A549 (cell line): ENCODE results near the gene KCTD15.

Experiments
- BCL3 ChIP-seq: fragments of >200 bp; sonication (Bioruptor Twin); formaldehyde crosslinking; IDR thresholded peaks from 3 replicates; pipeline ENCODE4 v1.6.1; 2016
- CBX2 ChIP-seq: fragments of 200-600 bp; sonication (generic); IDR thresholded peaks from 2 replicates; pipeline ENCODE4 v1.6.1; 2016; ENCODE audit warnings: low read depth, mild to moderate bottlenecking, borderline replicate concordance
- CEBPB ChIP-seq, 2 experiments: fragments of >200 bp in 1 of 2; sonication (Bioruptor Twin) in 1 of 2; formaldehyde crosslinking in 1 of 2; IDR thresholded peaks; 2 replicates each; pipeline ENCODE4 v1.6.1; 2012 to 2016
- EP300 ChIP-seq, 2 experiments: fragments of >200 bp; sonication (Bioruptor Twin); formaldehyde crosslinking; IDR thresholded peaks; 2 replicates in 1 of 2; 3 replicates in 1 of 2; pipeline ENCODE4 v1.6.1; 2016 to 2017
- HDAC2 ChIP-seq: fragments of 200-600 bp; sonication (generic); IDR thresholded peaks from 2 replicates; pipeline ENCODE4 v1.6.1; 2016
- KDM1A ChIP-seq: fragments of 200-600 bp; sonication (generic); IDR thresholded peaks from 2 replicates; pipeline ENCODE4 v1.6.1; 2016; ENCODE audit warnings: low read depth, mild to moderate bottlenecking
- MAZ ChIP-seq: fragments of 150-350 bp; IDR thresholded peaks from 2 replicates; pipeline ENCODE4 v1.6.1; 2014; ENCODE audit warnings: antibody characterized with exemption, low read depth, low read length, borderline replicate concordance
- NR3C1 ChIP-seq: fragments of >200 bp; sonication (Bioruptor Twin); formaldehyde crosslinking; IDR thresholded peaks from 3 replicates; pipeline ENCODE4 v1.6.1; 2017
- POLR2A ChIP-seq: IDR thresholded peaks from 2 replicates; pipeline ENCODE4 v1.6.1; 2012; ENCODE audit warnings: mild to moderate bottlenecking, low read length
- RAD21 ChIP-seq, 2 experiments: fragments of >200 bp in 1 of 2; sonication (Bioruptor Twin) in 1 of 2; formaldehyde crosslinking in 1 of 2; IDR thresholded peaks in 1 of 2; conservative IDR thresholded peaks in 1 of 2; 2 replicates in 1 of 2; 3 replicates in 1 of 2; pipeline ENCODE4 v1.6.1; 2012 to 2018; ENCODE audit warnings: inconsistent platforms in 1 of 2
- USF2 ChIP-seq: fragments of 450-650 bp; IDR thresholded peaks from 2 replicates; pipeline ENCODE4 v1.6.1; 2014; ENCODE audit warnings: antibody characterized with exemption
- TF ChIP-seq, protein P1 (sequence below): fragments of >200 bp; sonication (Bioruptor Twin); formaldehyde crosslinking; IDR thresholded peaks from 3 replicates; pipeline ENCODE4 v1.5.1; 2016

DNA sequence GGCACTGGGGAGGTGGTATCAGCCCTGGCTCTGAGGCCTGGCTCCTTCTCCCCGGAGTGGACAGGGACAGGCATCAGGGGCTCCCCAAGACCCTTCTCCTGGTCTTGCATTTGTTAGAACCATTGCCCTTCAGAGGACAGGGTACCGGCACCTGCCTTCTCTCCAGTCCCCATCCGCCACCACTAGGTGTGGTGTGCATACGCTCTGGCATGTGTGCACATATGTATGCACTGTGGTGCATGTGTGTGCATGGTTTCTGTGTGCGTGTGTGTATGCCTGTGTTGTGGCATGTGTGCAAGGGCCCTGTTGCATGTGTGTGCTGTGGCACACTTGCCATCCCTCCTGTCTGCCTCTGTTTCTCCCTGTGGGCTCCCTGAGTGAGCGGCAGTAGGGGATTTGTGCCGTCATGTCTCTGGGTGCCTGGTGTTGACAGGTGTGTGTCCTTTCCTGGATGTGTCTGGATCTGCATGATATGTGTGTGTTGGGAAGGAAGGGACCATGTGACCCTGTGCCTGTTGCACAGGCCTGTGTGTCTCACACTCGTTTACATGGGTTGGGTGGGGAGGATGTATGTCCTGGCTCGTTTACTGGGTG, 9.3 kb downstream of the KCTD15 start:
- TF ChIP-seq POLR2A (no peak), NR3C1 (no peak), MAZ (no peak), KDM1A (no peak), CBX2 (no peak), HDAC2 (no peak), BCL3 (no peak), CEBPB (IDR thresholded peaks at IDR 0.05) (no peak), RAD21 (conservative IDR thresholded peaks at IDR 0.05 in 1 of 2, IDR thresholded peaks at IDR 0.05 in 1 of 2) (no peak), EP300 (IDR thresholded peaks at IDR 0.05) (no peak), USF2 (no peak)
- TF ChIP-seq, protein P1, sequence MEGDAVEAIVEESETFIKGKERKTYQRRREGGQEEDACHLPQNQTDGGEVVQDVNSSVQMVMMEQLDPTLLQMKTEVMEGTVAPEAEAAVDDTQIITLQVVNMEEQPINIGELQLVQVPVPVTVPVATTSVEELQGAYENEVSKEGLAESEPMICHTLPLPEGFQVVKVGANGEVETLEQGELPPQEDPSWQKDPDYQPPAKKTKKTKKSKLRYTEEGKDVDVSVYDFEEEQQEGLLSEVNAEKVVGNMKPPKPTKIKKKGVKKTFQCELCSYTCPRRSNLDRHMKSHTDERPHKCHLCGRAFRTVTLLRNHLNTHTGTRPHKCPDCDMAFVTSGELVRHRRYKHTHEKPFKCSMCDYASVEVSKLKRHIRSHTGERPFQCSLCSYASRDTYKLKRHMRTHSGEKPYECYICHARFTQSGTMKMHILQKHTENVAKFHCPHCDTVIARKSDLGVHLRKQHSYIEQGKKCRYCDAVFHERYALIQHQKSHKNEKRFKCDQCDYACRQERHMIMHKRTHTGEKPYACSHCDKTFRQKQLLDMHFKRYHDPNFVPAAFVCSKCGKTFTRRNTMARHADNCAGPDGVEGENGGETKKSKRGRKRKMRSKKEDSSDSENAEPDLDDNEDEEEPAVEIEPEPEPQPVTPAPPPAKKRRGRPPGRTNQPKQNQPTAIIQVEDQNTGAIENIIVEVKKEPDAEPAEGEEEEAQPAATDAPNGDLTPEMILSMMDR = no peak
